ENCODE measurements around the gene EDC4.
A peak's percentile ranks its signal among the peaks of the same experiment; 100 is the strongest.
"Not testable (repeated sequence)": the region's sequence is repeated elsewhere in the genome, so short reads cannot be mapped to it uniquely, and the experiment has no call there.

The EDC4 gene, protein sequence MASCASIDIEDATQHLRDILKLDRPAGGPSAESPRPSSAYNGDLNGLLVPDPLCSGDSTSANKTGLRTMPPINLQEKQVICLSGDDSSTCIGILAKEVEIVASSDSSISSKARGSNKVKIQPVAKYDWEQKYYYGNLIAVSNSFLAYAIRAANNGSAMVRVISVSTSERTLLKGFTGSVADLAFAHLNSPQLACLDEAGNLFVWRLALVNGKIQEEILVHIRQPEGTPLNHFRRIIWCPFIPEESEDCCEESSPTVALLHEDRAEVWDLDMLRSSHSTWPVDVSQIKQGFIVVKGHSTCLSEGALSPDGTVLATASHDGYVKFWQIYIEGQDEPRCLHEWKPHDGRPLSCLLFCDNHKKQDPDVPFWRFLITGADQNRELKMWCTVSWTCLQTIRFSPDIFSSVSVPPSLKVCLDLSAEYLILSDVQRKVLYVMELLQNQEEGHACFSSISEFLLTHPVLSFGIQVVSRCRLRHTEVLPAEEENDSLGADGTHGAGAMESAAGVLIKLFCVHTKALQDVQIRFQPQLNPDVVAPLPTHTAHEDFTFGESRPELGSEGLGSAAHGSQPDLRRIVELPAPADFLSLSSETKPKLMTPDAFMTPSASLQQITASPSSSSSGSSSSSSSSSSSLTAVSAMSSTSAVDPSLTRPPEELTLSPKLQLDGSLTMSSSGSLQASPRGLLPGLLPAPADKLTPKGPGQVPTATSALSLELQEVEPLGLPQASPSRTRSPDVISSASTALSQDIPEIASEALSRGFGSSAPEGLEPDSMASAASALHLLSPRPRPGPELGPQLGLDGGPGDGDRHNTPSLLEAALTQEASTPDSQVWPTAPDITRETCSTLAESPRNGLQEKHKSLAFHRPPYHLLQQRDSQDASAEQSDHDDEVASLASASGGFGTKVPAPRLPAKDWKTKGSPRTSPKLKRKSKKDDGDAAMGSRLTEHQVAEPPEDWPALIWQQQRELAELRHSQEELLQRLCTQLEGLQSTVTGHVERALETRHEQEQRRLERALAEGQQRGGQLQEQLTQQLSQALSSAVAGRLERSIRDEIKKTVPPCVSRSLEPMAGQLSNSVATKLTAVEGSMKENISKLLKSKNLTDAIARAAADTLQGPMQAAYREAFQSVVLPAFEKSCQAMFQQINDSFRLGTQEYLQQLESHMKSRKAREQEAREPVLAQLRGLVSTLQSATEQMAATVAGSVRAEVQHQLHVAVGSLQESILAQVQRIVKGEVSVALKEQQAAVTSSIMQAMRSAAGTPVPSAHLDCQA (N-terminal part only)

DNA sequence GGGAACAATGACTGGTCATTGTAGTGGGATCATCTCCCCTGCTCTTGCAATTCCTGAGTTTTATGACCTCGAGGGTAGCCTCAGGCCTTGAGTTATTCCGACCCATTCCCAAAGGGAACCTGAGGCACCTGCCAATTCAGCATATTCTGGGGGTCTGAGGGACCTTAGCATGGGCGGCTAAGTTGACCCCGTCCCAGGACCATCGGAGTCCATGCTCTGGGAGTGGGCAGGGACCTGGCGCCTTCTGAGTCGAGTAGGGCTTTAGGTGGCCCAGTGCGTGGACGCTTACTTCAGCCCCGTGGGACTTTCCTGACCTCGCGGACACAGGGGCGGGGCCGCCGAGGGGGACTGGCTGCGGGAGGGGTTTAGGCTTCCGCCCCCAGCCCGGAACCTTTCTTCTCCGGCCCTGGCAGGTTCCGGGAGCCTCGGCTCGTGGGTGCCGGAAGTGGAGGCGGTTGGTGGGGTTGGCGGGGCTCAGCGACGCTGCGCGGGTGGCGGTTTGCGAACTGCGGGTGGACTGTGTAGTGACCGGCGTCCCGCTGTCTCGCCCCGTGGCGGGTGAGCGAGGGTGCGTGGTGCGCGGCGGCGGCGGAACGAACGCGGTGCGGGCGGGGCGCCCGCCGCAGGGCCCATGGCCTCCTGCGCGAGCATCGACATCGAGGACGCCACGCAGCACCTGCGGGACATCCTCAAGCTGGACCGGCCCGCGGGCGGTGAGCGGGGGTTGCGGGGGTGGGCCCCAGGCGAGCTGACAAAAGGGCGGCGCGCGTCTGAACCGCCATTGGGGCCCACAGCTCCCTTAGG lies at the start of gene EDC4:
Gene EDC4 (plus strand): TSS at position 422 of the 804 bp plus-strand sequence. CDS start 210 bp downstream, at position 632.
- no peak for TF ChIP-seq Cebpa-rat (IDR thresholded peaks at IDR 0.05)
- no peaks in the 10 kb centered on the region for H3K27me3 ChIP-seq
- H4K20me1 ChIP-seq = peaks cover 26 to 87% (median 69%) of the 10 kb centered on the region in 11 experiments; a peak in 20 of 22 replicates
- peak within 1 kb of the TSS; percentile 82 to 93 (median 89) for H3K27ac ChIP-seq
- H3K4me3 ChIP-seq = peak within 1 kb of the TSS; percentile 90 to 100 (median 96)
- no peaks in the 10 kb centered on the region for H3K9me3 ChIP-seq (replicated peaks in 1 of 11)
- H3K4me2 ChIP-seq = peak within 1 kb of the TSS; percentile 86 to 98 (median 97)
- peaks cover 60 to 80% (median 72%) of the 10 kb centered on the region in 11 experiments for H3K36me3 ChIP-seq
- H3K9ac ChIP-seq = peak within 1 kb of the TSS; percentile 88 to 97 (median 94)
- H3K4me1 ChIP-seq = peaks cover 26 to 42% (median 34%) of the 10 kb centered on the region in 10 experiments

DNA sequence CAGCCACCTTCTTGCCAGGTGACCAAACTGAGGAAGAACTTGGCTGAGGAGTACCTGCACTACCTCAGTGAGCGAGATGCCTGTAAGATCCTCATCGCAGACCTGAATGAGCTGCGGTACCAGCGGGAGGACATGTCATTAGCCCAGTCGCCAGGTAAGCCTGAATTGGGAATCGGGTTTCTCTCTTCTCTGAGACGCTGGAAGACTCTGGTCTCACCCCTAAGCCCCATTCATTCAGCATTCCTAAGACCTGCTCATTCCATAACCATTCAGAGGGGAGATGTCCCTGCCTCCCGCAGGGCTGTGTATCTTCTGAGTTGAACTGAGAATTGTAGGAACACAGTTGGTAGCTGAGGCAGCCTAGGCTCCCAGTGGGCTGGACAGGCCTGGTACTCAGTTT lies 47.7 kb upstream of the EDC4 start:
- H3K4me2 ChIP-seq = peak overlapping the region in 4 of 11 experiments; percentile 4 to 23 (median 14); a peak in 2 of 22 replicates
- H3K4me3 ChIP-seq = no peak overlapping the region
- no peaks in the 10 kb centered on the region for H3K9me3 ChIP-seq (replicated peaks in 1 of 11)
- H3K27ac ChIP-seq = no peak overlapping the region
- no peaks in the 10 kb centered on the region for H3K27me3 ChIP-seq
- H3K9ac ChIP-seq = no peak overlapping the region
- peaks cover 0 to 52% (median 0%) of the 10 kb centered on the region in 11 experiments; a peak in 5 of 22 replicates for H4K20me1 ChIP-seq
- H3K36me3 ChIP-seq = peaks cover 34 to 46% (median 43%) of the 10 kb centered on the region in 11 experiments
- TF ChIP-seq Cebpa-rat (IDR thresholded peaks at IDR 0.05) = no peak
- H3K4me1 ChIP-seq = peaks cover 0 to 18% (median 7%) of the 10 kb centered on the region in 10 experiments; a peak in 7 of 20 replicates

DNA sequence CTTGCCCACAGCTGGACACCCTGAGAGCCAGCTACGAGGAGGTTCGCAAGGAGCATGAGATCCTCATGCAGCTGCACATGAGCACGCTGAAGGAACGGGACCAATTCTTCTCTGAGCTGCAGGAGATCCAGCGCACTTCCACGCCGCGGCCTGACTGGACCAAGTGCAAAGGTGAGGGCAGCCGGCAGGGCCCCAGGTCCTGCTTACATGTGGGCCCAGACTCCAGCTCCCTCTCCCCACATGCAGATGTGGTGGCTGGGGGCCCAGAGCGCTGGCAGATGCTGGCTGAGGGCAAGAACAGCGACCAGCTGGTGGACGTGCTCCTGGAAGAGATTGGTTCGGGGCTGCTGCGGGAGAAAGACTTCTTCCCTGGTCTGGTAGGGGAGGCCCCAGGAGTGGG lies 46.9 kb upstream of the EDC4 start:
- Histone ChIP-seq H3K4me3 (no peak overlapping the region), H3K4me2 (no peak overlapping the region), H3K4me1 (peaks cover 0 to 18% (median 7%) of the 10 kb centered on the region in 10 experiments; a peak in 7 of 20 replicates), H3K9ac (no peak overlapping the region), H3K27me3 (no peaks in the 10 kb centered on the region), H3K27ac (no peak overlapping the region), H3K36me3 (peaks cover 42 to 54% (median 51%) of the 10 kb centered on the region in 11 experiments), H4K20me1 (peaks cover 0 to 54% (median 0%) of the 10 kb centered on the region in 11 experiments; a peak in 5 of 22 replicates), H3K9me3 (replicated peaks in 1 of 11) (no peaks in the 10 kb centered on the region)
- no peak for TF ChIP-seq Cebpa-rat (IDR thresholded peaks at IDR 0.05)

DNA sequence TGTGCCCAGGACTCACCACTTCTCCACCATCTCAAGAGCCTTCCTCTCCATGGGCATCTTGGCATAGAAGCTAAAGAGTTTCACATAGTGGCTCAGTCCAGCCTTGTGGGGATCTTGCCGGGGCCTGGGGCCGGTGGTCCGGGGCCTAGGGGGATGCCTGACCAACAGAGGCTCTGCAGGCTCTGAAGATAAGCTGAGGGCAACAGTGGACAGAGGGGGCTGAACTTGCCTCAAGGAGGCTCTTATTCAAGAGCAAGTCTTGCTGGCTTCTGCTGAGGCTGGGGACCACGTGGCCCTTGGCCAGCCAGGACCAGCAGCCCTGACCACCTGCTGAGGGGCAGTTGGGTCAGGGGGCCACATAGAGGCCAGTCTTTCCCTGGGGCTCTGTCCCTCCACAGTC lies 44.2 kb upstream of the EDC4 start:
- TF ChIP-seq Cebpa-rat (IDR thresholded peaks at IDR 0.05) = no peak
- H3K9ac ChIP-seq = peak overlapping the region in 1 of 11 experiments; percentile 19; a peak in 2 of 22 replicates
- H3K4me2 ChIP-seq = no peak overlapping the region
- H3K4me3 ChIP-seq = no peak overlapping the region
- H3K4me1 ChIP-seq = peaks cover 13 to 40% (median 27%) of the 10 kb centered on the region in 10 experiments
- H3K27ac ChIP-seq = no peak overlapping the region
- H4K20me1 ChIP-seq = peaks cover 0 to 72% (median 0%) of the 10 kb centered on the region in 11 experiments; a peak in 8 of 22 replicates
- H3K9me3 ChIP-seq (replicated peaks in 1 of 11) = no peaks in the 10 kb centered on the region
- H3K27me3 ChIP-seq = no peaks in the 10 kb centered on the region
- H3K36me3 ChIP-seq = peaks cover 56 to 69% (median 65%) of the 10 kb centered on the region in 11 experiments

DNA sequence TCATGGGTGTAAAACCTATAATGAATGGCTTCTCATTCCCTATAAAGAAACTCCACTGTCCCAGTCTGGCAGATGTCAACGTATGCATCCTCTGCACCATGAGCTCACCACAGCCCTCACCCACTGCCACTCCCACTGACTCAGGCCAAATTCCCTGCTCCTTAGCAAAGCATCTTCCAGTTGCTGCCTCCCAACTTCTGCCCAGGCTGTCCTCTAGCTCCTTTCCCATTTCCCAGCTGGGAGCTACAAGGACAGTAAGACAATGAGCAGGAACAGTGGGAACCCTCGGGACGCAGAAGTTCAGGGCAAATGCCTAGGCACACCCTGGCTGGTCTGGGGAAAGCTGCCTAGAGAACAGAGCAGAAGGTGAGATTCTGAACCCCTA lies 39.8 kb upstream of the EDC4 start:
- Histone ChIP-seq H3K27me3 (no peaks in the 10 kb centered on the region), H4K20me1 (peaks cover 0 to 41% (median 0%) of the 10 kb centered on the region in 11 experiments; a peak in 7 of 22 replicates)

DNA sequence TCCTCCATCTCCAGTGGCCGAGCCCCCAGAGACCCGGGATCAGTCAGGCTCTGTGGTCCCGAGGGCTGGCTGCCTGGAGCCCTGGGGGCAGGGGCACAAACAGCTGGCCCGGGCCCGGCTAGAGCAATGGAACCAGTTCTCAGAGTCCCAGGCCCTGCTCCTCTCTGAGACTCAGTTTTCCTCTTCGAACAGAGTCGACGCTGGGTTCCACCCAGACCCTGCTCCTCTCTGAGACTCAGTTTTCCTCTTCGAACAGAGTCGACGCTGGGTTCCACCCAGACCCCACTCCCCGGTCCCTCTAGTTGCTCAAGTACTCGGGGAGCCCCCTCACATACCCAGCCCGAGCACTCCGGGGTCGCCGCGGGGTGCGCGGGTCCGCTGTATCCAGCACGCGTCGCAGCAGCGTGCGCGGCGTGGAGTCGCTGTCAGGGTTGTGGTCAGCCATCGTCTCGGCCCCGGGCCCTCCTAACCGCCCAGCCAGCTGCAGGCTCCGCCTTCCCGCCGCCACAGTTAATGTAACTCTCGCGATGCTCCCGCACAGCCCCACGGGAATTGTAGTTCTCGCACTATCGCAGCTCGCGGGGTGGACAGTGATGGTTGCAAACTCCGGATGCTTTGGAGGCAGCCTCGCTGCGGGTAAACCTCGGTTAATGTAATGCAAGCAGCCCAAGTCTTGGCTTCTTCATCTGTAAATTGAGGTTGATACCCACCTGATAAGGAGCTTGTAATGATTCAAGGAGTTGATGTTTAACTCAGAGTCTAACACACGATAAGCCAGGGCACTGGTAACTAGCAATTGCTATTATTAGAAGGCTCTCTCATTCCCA lies 39.2 kb upstream of the EDC4 start:
- Histone ChIP-seq H3K27ac (peak overlapping the region; percentile 57 to 86 (median 81); a peak in 21 of 22 replicates), H3K27me3 (no peaks in the 10 kb centered on the region), H3K9ac (peak overlapping the region; percentile 85 to 93 (median 88)), H3K4me2 (peak overlapping the region; percentile 90 to 100 (median 97)), H3K36me3 (peaks cover 36 to 39% (median 37%) of the 10 kb centered on the region in 11 experiments), H4K20me1 (peaks cover 0 to 35% (median 0%) of the 10 kb centered on the region in 11 experiments; a peak in 7 of 22 replicates), H3K4me3 (peak overlapping the region; percentile 76 to 86 (median 80)), H3K9me3 (replicated peaks in 1 of 11) (no peaks in the 10 kb centered on the region), H3K4me1 (peaks cover 19 to 33% (median 27%) of the 10 kb centered on the region in 10 experiments)
- TF ChIP-seq Cebpa-rat (IDR thresholded peaks at IDR 0.05) = no peak

More for the DNA sequence above, 39.8 kb upstream of the EDC4 start:
- no peak for TF ChIP-seq Cebpa-rat (IDR thresholded peaks at IDR 0.05)
- peak overlapping the region; percentile 57 to 86 (median 81); a peak in 21 of 22 replicates for H3K27ac ChIP-seq
- peaks cover 42 to 45% (median 43%) of the 10 kb centered on the region in 11 experiments for H3K36me3 ChIP-seq
- H3K9ac ChIP-seq = peak overlapping the region; percentile 85 to 93 (median 88)
- H3K9me3 ChIP-seq (replicated peaks in 1 of 11) = no peaks in the 10 kb centered on the region
- peaks cover 19 to 33% (median 27%) of the 10 kb centered on the region in 10 experiments for H3K4me1 ChIP-seq
- peak overlapping the region; percentile 76 to 86 (median 80) for H3K4me3 ChIP-seq
- peak overlapping the region; percentile 90 to 100 (median 97) for H3K4me2 ChIP-seq

DNA sequence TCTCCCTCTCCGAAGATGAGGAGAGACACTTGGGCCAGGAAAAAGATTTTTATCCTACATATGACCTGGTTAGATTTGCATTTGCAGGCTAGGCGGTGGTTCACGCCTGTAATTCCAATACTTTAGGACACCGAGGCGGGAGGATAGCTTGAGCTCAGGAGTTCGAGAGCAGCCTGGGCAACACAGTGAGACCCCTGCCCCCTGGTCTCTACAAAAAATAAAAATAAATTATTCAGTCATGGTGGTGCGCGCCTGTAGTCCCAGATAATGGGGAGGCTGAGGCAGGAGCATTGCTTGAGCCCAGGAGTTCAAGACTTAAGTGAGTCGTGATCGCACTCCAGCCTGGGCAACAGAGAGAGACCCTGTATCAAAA lies 38.6 kb upstream of the EDC4 start:
- peaks cover 30 to 33% (median 31%) of the 10 kb centered on the region in 11 experiments for H3K36me3 ChIP-seq
- peak overlapping the region in 10 of 11 experiments; percentile 85 to 93 (median 88); a peak in 19 of 22 replicates for H3K9ac ChIP-seq
- H3K4me2 ChIP-seq = peak overlapping the region; percentile 90 to 100 (median 97)
- no peaks in the 10 kb centered on the region for H3K9me3 ChIP-seq (replicated peaks in 1 of 11)
- H4K20me1 ChIP-seq = peaks cover 0 to 29% (median 0%) of the 10 kb centered on the region in 11 experiments; a peak in 6 of 22 replicates
- peak overlapping the region in 9 of 11 experiments; percentile 78 to 86 (median 81); a peak in 18 of 22 replicates for H3K27ac ChIP-seq
- TF ChIP-seq Cebpa-rat (IDR thresholded peaks at IDR 0.05) = no peak
- peaks cover 19 to 33% (median 27%) of the 10 kb centered on the region in 10 experiments for H3K4me1 ChIP-seq
- peak overlapping the region; percentile 76 to 86 (median 80) for H3K4me3 ChIP-seq
- no peaks in the 10 kb centered on the region for H3K27me3 ChIP-seq

DNA sequence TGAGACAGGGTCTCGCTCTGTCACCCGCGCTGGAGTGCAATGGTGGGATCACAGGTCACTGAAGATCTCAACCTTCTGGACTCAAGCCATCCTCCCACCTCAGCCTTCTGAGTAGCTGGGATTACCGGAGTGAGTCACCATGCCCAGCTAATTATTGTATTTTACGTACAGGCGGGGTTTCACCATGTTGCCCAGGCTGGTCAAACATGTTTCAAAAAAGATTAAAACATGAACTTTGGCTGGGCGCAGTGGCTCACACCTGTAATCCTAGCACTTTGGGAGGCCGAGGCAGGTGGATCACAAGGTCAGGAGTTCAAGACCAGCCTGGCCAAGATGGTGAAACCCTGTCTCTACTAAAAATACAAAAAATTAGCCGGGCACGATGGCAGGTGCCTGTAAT lies 35.7 kb upstream of the EDC4 start:
- H3K9ac ChIP-seq; H3K4me2 ChIP-seq; H3K9me3 ChIP-seq (replicated peaks in 1 of 11); H3K27ac ChIP-seq; H3K27me3 ChIP-seq; H4K20me1 ChIP-seq; H3K36me3 ChIP-seq; H3K4me3 ChIP-seq: not testable (repeated sequence)
- peaks cover 11 to 27% (median 21%) of the 10 kb centered on the region in 10 experiments for H3K4me1 ChIP-seq
